ENCODE results near the gene PIP5K1B.

Gene PIP5K1B

GRCh38 chr9:68709291-68710110 is 4.5 kb downstream of the PIP5K1B start:
- H3K4me3 ChIP-seq (ENCODE audit: low read length), result no peak overlapping the region
- H3K27ac ChIP-seq (ENCODE audit: low read depth, low read length), result no peak overlapping the region
- H3K27me3 ChIP-seq (ENCODE audit: control insufficient read depth, insufficient read depth, low read length), result no peaks in the 10 kb centered on the region
- H3K36me3 ChIP-seq (ENCODE audit: control insufficient read depth, insufficient read depth, low read length), result peaks cover 2% of the 10 kb centered on the region
- H3K4me1 ChIP-seq (ENCODE audit: control insufficient read depth, insufficient read depth, low read length), result no peaks in the 10 kb centered on the region
- H3K9ac ChIP-seq (ENCODE audit: low read length), result no peak overlapping the region

- H3K27ac ChIP-seq (ENCODE audit: low read depth, low read length), result no peak overlapping the region
- H3K27me3 ChIP-seq (ENCODE audit: control insufficient read depth, insufficient read depth, low read length), result no peaks in the 10 kb centered on the region
Measured at GRCh38 chr9:68710111-68710471, 5.1 kb downstream of the PIP5K1B start.

GRCh38 chr9:68711281-68711680 is 6.2 kb downstream of the PIP5K1B start:
- H3K36me3 ChIP-seq (ENCODE audit: control insufficient read depth, insufficient read depth, low read length), result peaks cover 2% of the 10 kb centered on the region

More at GRCh38 chr9:68710111-68710471, 5.1 kb downstream of the PIP5K1B start:
- Histone ChIP-seq H3K9ac (ENCODE audit: low read length) (no peak overlapping the region), H3K4me1 (ENCODE audit: control insufficient read depth, insufficient read depth, low read length) (no peaks in the 10 kb centered on the region), H3K36me3 (ENCODE audit: control insufficient read depth, insufficient read depth, low read length) (peaks cover 2% of the 10 kb centered on the region), H3K4me3 (ENCODE audit: low read length) (no peak overlapping the region)

GRCh38 chr9:68711932-68712331 is 6.9 kb downstream of the PIP5K1B start:
- Histone ChIP-seq H3K4me3 (ENCODE audit: low read length) (no peak overlapping the region), H3K4me1 (ENCODE audit: control insufficient read depth, insufficient read depth, low read length) (no peaks in the 10 kb centered on the region), H3K9ac (ENCODE audit: low read length) (no peak overlapping the region), H3K36me3 (ENCODE audit: control insufficient read depth, insufficient read depth, low read length) (peaks cover 2% of the 10 kb centered on the region), H3K27ac (ENCODE audit: low read depth, low read length) (no peak overlapping the region), H3K27me3 (ENCODE audit: control insufficient read depth, insufficient read depth, low read length) (no peaks in the 10 kb centered on the region)

More at GRCh38 chr9:68711281-68711680, 6.2 kb downstream of the PIP5K1B start:
- no peak overlapping the region for H3K27ac ChIP-seq (ENCODE audit: low read depth, low read length)
- no peak overlapping the region for H3K9ac ChIP-seq (ENCODE audit: low read length)
- H3K4me3 ChIP-seq (ENCODE audit: low read length), result no peak overlapping the region
- no peaks in the 10 kb centered on the region for H3K4me1 ChIP-seq (ENCODE audit: control insufficient read depth, insufficient read depth, low read length)
- no peaks in the 10 kb centered on the region for H3K27me3 ChIP-seq (ENCODE audit: control insufficient read depth, insufficient read depth, low read length)

GRCh38 chr9:68714416-68715180 is 9.6 kb downstream of the PIP5K1B start:
- Histone ChIP-seq H3K4me1 (ENCODE audit: control insufficient read depth, insufficient read depth, low read length) (no peaks in the 10 kb centered on the region), H3K9ac (ENCODE audit: low read length) (no peak overlapping the region), H3K4me3 (ENCODE audit: low read length) (no peak overlapping the region), H3K27ac (ENCODE audit: low read depth, low read length) (no peak overlapping the region), H3K36me3 (ENCODE audit: control insufficient read depth, insufficient read depth, low read length) (peaks cover 2% of the 10 kb centered on the region), H3K27me3 (ENCODE audit: control insufficient read depth, insufficient read depth, low read length) (no peaks in the 10 kb centered on the region)

- peaks cover 2% of the 10 kb centered on the region for H3K36me3 ChIP-seq (ENCODE audit: control insufficient read depth, insufficient read depth, low read length)
- no peak overlapping the region for H3K27ac ChIP-seq (ENCODE audit: low read depth, low read length)
- no peak overlapping the region for H3K9ac ChIP-seq (ENCODE audit: low read length)
- H3K4me3 ChIP-seq (ENCODE audit: low read length), result no peak overlapping the region
- no peaks in the 10 kb centered on the region for H3K27me3 ChIP-seq (ENCODE audit: control insufficient read depth, insufficient read depth, low read length)
- no peaks in the 10 kb centered on the region for H3K4me1 ChIP-seq (ENCODE audit: control insufficient read depth, insufficient read depth, low read length)
Measured at GRCh38 chr9:68715181-68715456, 10.1 kb downstream of the PIP5K1B start.

GRCh38 chr9:68717552-68718443 is 12.8 kb downstream of the PIP5K1B start:
- Histone ChIP-seq H3K27ac (ENCODE audit: low read depth, low read length) (no peak overlapping the region), H3K36me3 (ENCODE audit: control insufficient read depth, insufficient read depth, low read length) (peaks cover 2% of the 10 kb centered on the region), H3K27me3 (ENCODE audit: control insufficient read depth, insufficient read depth, low read length) (no peaks in the 10 kb centered on the region), H3K4me1 (ENCODE audit: control insufficient read depth, insufficient read depth, low read length) (no peaks in the 10 kb centered on the region), H3K9ac (ENCODE audit: low read length) (no peak overlapping the region), H3K4me3 (ENCODE audit: low read length) (no peak overlapping the region)

- H3K4me1 ChIP-seq (ENCODE audit: control insufficient read depth, insufficient read depth, low read length), result no peaks in the 10 kb centered on the region
- H3K9ac ChIP-seq (ENCODE audit: low read length), result no peak overlapping the region
- no peaks in the 10 kb centered on the region for H3K27me3 ChIP-seq (ENCODE audit: control insufficient read depth, insufficient read depth, low read length)
- no peak overlapping the region for H3K4me3 ChIP-seq (ENCODE audit: low read length)
- no peak overlapping the region for H3K27ac ChIP-seq (ENCODE audit: low read depth, low read length)
- H3K36me3 ChIP-seq (ENCODE audit: control insufficient read depth, insufficient read depth, low read length), result no peaks in the 10 kb centered on the region
Measured at GRCh38 chr9:68719847-68720246, 14.8 kb downstream of the PIP5K1B start.

GRCh38 chr9:68720656-68721313 is 15.7 kb downstream of the PIP5K1B start:
- Histone ChIP-seq H3K36me3 (ENCODE audit: control insufficient read depth, insufficient read depth, low read length) (no peaks in the 10 kb centered on the region), H3K9ac (ENCODE audit: low read length) (no peak overlapping the region), H3K27me3 (ENCODE audit: control insufficient read depth, insufficient read depth, low read length) (no peaks in the 10 kb centered on the region), H3K27ac (ENCODE audit: low read depth, low read length) (no peak overlapping the region), H3K4me1 (ENCODE audit: control insufficient read depth, insufficient read depth, low read length) (no peaks in the 10 kb centered on the region), H3K4me3 (ENCODE audit: low read length) (no peak overlapping the region)

- no peak overlapping the region for H3K4me3 ChIP-seq (ENCODE audit: low read length)
- H3K36me3 ChIP-seq (ENCODE audit: control insufficient read depth, insufficient read depth, low read length), result no peaks in the 10 kb centered on the region
- no peak overlapping the region for H3K27ac ChIP-seq (ENCODE audit: low read depth, low read length)
- no peaks in the 10 kb centered on the region for H3K4me1 ChIP-seq (ENCODE audit: control insufficient read depth, insufficient read depth, low read length)
- H3K9ac ChIP-seq (ENCODE audit: low read length), result no peak overlapping the region
- no peaks in the 10 kb centered on the region for H3K27me3 ChIP-seq (ENCODE audit: control insufficient read depth, insufficient read depth, low read length)
Measured at GRCh38 chr9:68721666-68722330, 16.8 kb downstream of the PIP5K1B start.

- Histone ChIP-seq H3K27ac (ENCODE audit: low read depth, low read length) (no peak overlapping the region), H3K4me1 (ENCODE audit: control insufficient read depth, insufficient read depth, low read length) (no peaks in the 10 kb centered on the region), H3K9ac (ENCODE audit: low read length) (no peak overlapping the region), H3K4me3 (ENCODE audit: low read length) (no peak overlapping the region), H3K27me3 (ENCODE audit: control insufficient read depth, insufficient read depth, low read length) (no peaks in the 10 kb centered on the region), H3K36me3 (ENCODE audit: control insufficient read depth, insufficient read depth, low read length) (no peaks in the 10 kb centered on the region)
Measured at GRCh38 chr9:68725070-68725469, 20.0 kb downstream of the PIP5K1B start.
